HG03520 (cell line): ENCODE data around the gene PDCD10.

Experiments used
- ATAC-seq: cut with Tn5 transposase; IDR thresholded peaks from one replicate; pipeline ENCODE4 v1.9.1; 2021; ENCODE audit warnings: mild to moderate bottlenecking, moderate library complexity; ENCODE audit not compliant: unreplicated experiment

Gene PDCD10

GRCh38 chr3:167684388-167684993, 50.2 kb downstream of the PDCD10 start:
- peak; percentile 84 for ATAC-seq

GRCh38 chr3:167679526-167679925, 55.2 kb downstream of the PDCD10 start:
- ATAC-seq: no peak

- no peak for ATAC-seq
Measured at GRCh38 chr3:167675848-167676247, 58.8 kb downstream of the PDCD10 start.

GRCh38 chr3:167673221-167673620, 61.5 kb downstream of the PDCD10 start:
- no peak for ATAC-seq

GRCh38 chr3:167671878-167672427, 62.7 kb downstream of the PDCD10 start:
- ATAC-seq: no peak

GRCh38 chr3:167669699-167670098, 65.0 kb downstream of the PDCD10 start:
- no peak for ATAC-seq

GRCh38 chr3:167668651-167669050, 66.0 kb downstream of the PDCD10 start:
- ATAC-seq: no peak

- no peak for ATAC-seq
Measured at GRCh38 chr3:167666563-167666962, 68.1 kb downstream of the PDCD10 start.

GRCh38 chr3:167662919-167663400, 71.7 kb downstream of the PDCD10 start:
- ATAC-seq: no peak

GRCh38 chr3:167657684-167658225, 76.9 kb downstream of the PDCD10 start:
- ATAC-seq: no peak

GRCh38 chr3:167656821-167657220, 77.9 kb downstream of the PDCD10 start:
- no peak for ATAC-seq

GRCh38 chr3:167653760-167654159, 80.9 kb downstream of the PDCD10 start, which contains the start of gene WDR49:
Gene WDR49 (minus strand): TSS chr3:167653942. CDS start chr3:167653425, 517 bp downstream.
- peak; percentile 48 for ATAC-seq

GRCh38 chr3:167653155-167653554, 81.5 kb downstream of the PDCD10 start:
- ATAC-seq: no peak

GRCh38 chr3:167651826-167652225, 82.9 kb downstream of the PDCD10 start:
- no peak for ATAC-seq

GRCh38 chr3:167650459-167650858, 84.2 kb downstream of the PDCD10 start:
- ATAC-seq: no peak

GRCh38 chr3:167649746-167650145, 84.9 kb downstream of the PDCD10 start:
- no peak for ATAC-seq

GRCh38 chr3:167644611-167645010, 90.1 kb downstream of the PDCD10 start:
- no peak for ATAC-seq
